Karpas-422 (cell line): ENCODE results near the gene TTLL11. TPM values are rescaled to one million over a fixed set of nuclear protein-coding genes. Genes with fewer than 3 reads are reported as not detected.

Source experiments
- DNase-seq: peaks from one replicate; pipeline ENCODE4 v3.0.0-alpha.2; 2015
- H2AFZ ChIP-seq: fragments of 200-600 bp; sonication (generic); 2 replicates; pipeline ENCODE4 v1.6.1; 2014; ENCODE audit warnings: antibody characterized with exemption, low read length, mixed read lengths
- H3K27ac ChIP-seq: fragments of 200-600 bp; sonication (generic); 2 replicates; pipeline ENCODE4 v1.5.1; 2014; ENCODE audit warnings: mild to moderate bottlenecking, low read length, moderate library complexity
- H3K27me3 ChIP-seq: fragments of 200-600 bp; sonication (generic); 2 replicates; pipeline ENCODE4 v1.6.1; 2014; ENCODE audit warnings: low read length, mixed read lengths
- H3K36me3 ChIP-seq: fragments of 200-600 bp; sonication (generic); 2 replicates; pipeline ENCODE4 v1.6.1; 2014; ENCODE audit warnings: low read length, mixed read lengths; ENCODE audit not compliant: insufficient read depth
- H3K4me1 ChIP-seq: fragments of 200-600 bp; sonication (generic); 2 replicates; pipeline ENCODE4 v1.6.1; 2014; ENCODE audit warnings: mild to moderate bottlenecking, low read length, mixed read lengths
- H3K4me2 ChIP-seq: fragments of 200-600 bp; sonication (generic); 2 replicates; pipeline ENCODE4 v1.6.1; 2014; ENCODE audit warnings: low read length, low read depth, mild to moderate bottlenecking; ENCODE audit not compliant: poor library complexity, severe bottlenecking
- H3K4me3 ChIP-seq: fragments of 200-600 bp; sonication (generic); 2 replicates; pipeline ENCODE4 v1.5.1; 2014; ENCODE audit warnings: mild to moderate bottlenecking, antibody characterized with exemption, low read length, mixed read lengths
- H3K79me2 ChIP-seq: fragments of 200-600 bp; sonication (generic); 2 replicates; pipeline ENCODE4 v1.6.1; 2014; ENCODE audit warnings: mild to moderate bottlenecking, low read length, mixed read lengths
- H3K9ac ChIP-seq: fragments of 200-600 bp; sonication (generic); 2 replicates; pipeline ENCODE4 v1.6.0; 2014; ENCODE audit warnings: low read length
- H3K9me2 ChIP-seq: fragments of 200-600 bp; sonication (generic), shearing (Covaris generic); replicated peaks from 2 replicates; pipeline ENCODE4 v1.6.0; 2014; ENCODE audit warnings: mild to moderate bottlenecking, low read length, moderate library complexity; ENCODE audit not compliant: insufficient read depth
- H3K9me3 ChIP-seq: fragments of 300-700, 200-600 bp; sonication (generic); 2 replicates; pipeline ENCODE4 v1.6.1; 2014; ENCODE audit warnings: low read length, mixed read lengths
- H4K20me1 ChIP-seq: fragments of 200-600 bp; sonication (generic); 2 replicates; pipeline ENCODE4 v1.6.1; 2014; ENCODE audit warnings: mild to moderate bottlenecking, antibody characterized with exemption, low read length, low read depth; ENCODE audit not compliant: insufficient read depth
- total RNA-seq: library from RNA; depleted of rRNA; stranded (reverse); fragments of >200 nt; shearing (Covaris generic); gene quantifications from 2 replicates; pipeline ENCODE4 v1.2.3, GENCODE V29; 2014; ENCODE audit warnings: low replicate concordance

TTLL11 gene
- total RNA-seq, 1 experiment from 2014 or later, result 2.5 TPM

GRCh38 chr9:122032346-122032745 is 60.8 kb downstream of the TTLL11 start:
- Histone ChIP-seq H3K9me3 (no peaks in the 10 kb centered on the region), H3K9ac (no peak overlapping the region), H3K36me3 (no peaks in the 10 kb centered on the region), H3K4me3 (no peak overlapping the region), H4K20me1 (0 out of 2 replicates have a peak, but pooled peaks cover 6% of the 10 kb centered on the region), H3K4me2 (no peak overlapping the region), H2AFZ (no peak overlapping the region), H3K27me3 (no peaks in the 10 kb centered on the region), H3K27ac (no peak overlapping the region), H3K79me2 (no peaks in the 10 kb centered on the region), H3K9me2 (no peaks in the 10 kb centered on the region), H3K4me1 (no peaks in the 10 kb centered on the region)
- no peak for DNase-seq

GRCh38 chr9:122031776-122032175 is 61.3 kb downstream of the TTLL11 start:
- H3K27ac ChIP-seq, result no peak overlapping the region
- H3K4me3 ChIP-seq, result no peak overlapping the region
- no peaks in the 10 kb centered on the region for H3K9me2 ChIP-seq
- no peak overlapping the region for H3K9ac ChIP-seq
- no peaks in the 10 kb centered on the region for H3K79me2 ChIP-seq
- H4K20me1 ChIP-seq, result 0 out of 2 replicates have a peak, but pooled peaks cover 6% of the 10 kb centered on the region
- H3K36me3 ChIP-seq, result no peaks in the 10 kb centered on the region
- no peaks in the 10 kb centered on the region for H3K27me3 ChIP-seq
- no peak for DNase-seq
- H3K4me2 ChIP-seq, result no peak overlapping the region
- no peaks in the 10 kb centered on the region for H3K9me3 ChIP-seq
- H2AFZ ChIP-seq, result no peak overlapping the region
- no peaks in the 10 kb centered on the region for H3K4me1 ChIP-seq

- no peak overlapping the region for H3K4me2 ChIP-seq
- no peaks in the 10 kb centered on the region for H3K9me3 ChIP-seq
- DNase-seq, result no peak
- H3K36me3 ChIP-seq, result no peaks in the 10 kb centered on the region
- H3K9ac ChIP-seq, result no peak overlapping the region
- 0 out of 2 replicates have a peak, but pooled peaks cover 6% of the 10 kb centered on the region for H4K20me1 ChIP-seq
- H3K27me3 ChIP-seq, result no peaks in the 10 kb centered on the region
- no peaks in the 10 kb centered on the region for H3K79me2 ChIP-seq
- H3K27ac ChIP-seq, result no peak overlapping the region
- no peaks in the 10 kb centered on the region for H3K4me1 ChIP-seq
- H2AFZ ChIP-seq, result no peak overlapping the region
- H3K9me2 ChIP-seq, result no peaks in the 10 kb centered on the region
- H3K4me3 ChIP-seq, result no peak overlapping the region
Observed at GRCh38 chr9:122031157-122031556, 62.0 kb downstream of the TTLL11 start.

DNA sequence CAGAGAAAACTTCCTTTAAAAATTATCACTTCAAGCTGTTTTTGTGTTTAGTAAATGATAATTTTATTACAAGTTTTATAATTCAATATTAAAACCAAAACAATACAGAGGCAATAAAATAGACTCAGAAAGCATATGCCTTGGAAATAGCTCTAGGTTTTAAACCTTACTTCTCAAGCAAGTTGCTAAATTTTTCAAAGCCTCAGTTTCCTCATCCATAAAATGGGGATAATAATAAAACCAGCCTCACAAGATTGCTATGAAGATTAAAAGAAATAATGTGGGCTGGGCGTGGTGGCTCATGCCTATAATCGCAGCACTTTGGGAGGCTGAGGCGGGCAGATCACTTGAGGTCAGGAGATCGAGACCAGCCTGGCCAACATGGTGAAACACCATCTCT is 62.8 kb downstream of the TTLL11 start:
- no peak overlapping the region for H3K9ac ChIP-seq
- no peaks in the 10 kb centered on the region for H3K79me2 ChIP-seq
- H3K4me1 ChIP-seq, result no peaks in the 10 kb centered on the region
- no peaks in the 10 kb centered on the region for H3K9me2 ChIP-seq
- no peak overlapping the region for H3K27ac ChIP-seq
- H3K36me3 ChIP-seq, result no peaks in the 10 kb centered on the region
- no peak overlapping the region for H2AFZ ChIP-seq
- no peak for DNase-seq
- no peaks in the 10 kb centered on the region for H3K9me3 ChIP-seq
- no peaks in the 10 kb centered on the region for H3K27me3 ChIP-seq
- 0 out of 2 replicates have a peak, but pooled peaks cover 6% of the 10 kb centered on the region for H4K20me1 ChIP-seq
- H3K4me3 ChIP-seq, result no peak overlapping the region
- no peak overlapping the region for H3K4me2 ChIP-seq

DNA sequence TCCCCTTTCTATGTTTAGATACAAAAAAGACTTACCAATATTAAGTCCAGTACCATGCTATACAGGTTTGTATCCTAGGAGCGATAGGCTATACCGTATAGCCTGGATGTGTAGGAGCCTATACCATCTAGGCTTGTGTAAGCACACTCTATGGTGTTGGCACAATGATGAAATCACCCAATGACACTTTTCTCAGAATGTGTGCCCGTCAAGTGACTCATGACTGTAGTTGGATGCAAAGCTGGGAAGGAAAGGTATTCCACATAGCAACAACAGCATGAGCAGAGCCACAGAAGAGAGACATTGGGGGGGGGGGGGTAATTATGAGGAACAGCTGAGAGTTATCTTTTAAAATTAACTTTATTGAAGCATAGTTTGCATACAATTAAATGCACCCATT is 63.2 kb downstream of the TTLL11 start:
- no peak overlapping the region for H3K4me2 ChIP-seq
- no peaks in the 10 kb centered on the region for H3K27me3 ChIP-seq
- no peaks in the 10 kb centered on the region for H3K9me2 ChIP-seq
- H3K36me3 ChIP-seq, result no peaks in the 10 kb centered on the region
- H3K27ac ChIP-seq, result no peak overlapping the region
- H3K4me1 ChIP-seq, result no peaks in the 10 kb centered on the region
- no peak overlapping the region for H3K9ac ChIP-seq
- H4K20me1 ChIP-seq, result 0 out of 2 replicates have a peak, but pooled peaks cover 6% of the 10 kb centered on the region
- H3K9me3 ChIP-seq, result no peaks in the 10 kb centered on the region
- H3K4me3 ChIP-seq, result no peak overlapping the region
- no peak for DNase-seq
- H2AFZ ChIP-seq, result no peak overlapping the region
- no peaks in the 10 kb centered on the region for H3K79me2 ChIP-seq

- H3K4me1 ChIP-seq, result no peaks in the 10 kb centered on the region
- no peaks in the 10 kb centered on the region for H3K9me3 ChIP-seq
- no peak overlapping the region for H2AFZ ChIP-seq
- H3K4me3 ChIP-seq, result no peak overlapping the region
- no peak overlapping the region for H3K27ac ChIP-seq
- H4K20me1 ChIP-seq, result 0 out of 2 replicates have a peak, but pooled peaks cover 6% of the 10 kb centered on the region
- H3K9ac ChIP-seq, result no peak overlapping the region
- no peaks in the 10 kb centered on the region for H3K79me2 ChIP-seq
- no peak overlapping the region for H3K4me2 ChIP-seq
- no peaks in the 10 kb centered on the region for H3K9me2 ChIP-seq
- no peaks in the 10 kb centered on the region for H3K27me3 ChIP-seq
- no peaks in the 10 kb centered on the region for H3K36me3 ChIP-seq
- no peak for DNase-seq
Observed at GRCh38 chr9:122028089-122028488, 65.0 kb downstream of the TTLL11 start.

DNA sequence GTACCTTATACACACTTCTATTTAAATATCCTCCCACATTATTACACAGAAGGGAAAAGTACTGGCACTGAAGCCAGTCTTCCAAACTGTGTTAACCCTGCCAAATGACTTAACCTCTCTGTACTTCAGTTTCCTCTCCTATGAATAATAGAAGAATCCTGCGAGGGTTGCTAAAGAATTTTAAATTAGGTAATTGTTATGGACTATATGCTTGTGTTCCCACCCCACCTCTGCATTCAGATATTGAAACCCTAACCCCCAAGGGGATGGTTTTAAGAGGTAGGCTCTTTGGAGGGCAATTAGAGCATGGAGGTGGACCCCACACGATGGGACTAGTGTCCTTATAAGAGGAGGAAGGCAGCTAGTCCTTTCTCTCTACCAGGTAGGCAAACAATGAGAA is 72.7 kb downstream of the TTLL11 start:
- Histone ChIP-seq H3K9ac (no peak overlapping the region), H3K79me2 (no peaks in the 10 kb centered on the region), H3K27ac (no peak overlapping the region), H2AFZ (no peak overlapping the region), H3K9me2 (no peaks in the 10 kb centered on the region), H3K4me1 (peaks cover 4% of the 10 kb centered on the region; the same call in 1 of the 2 replicates), H3K36me3 (no peaks in the 10 kb centered on the region), H4K20me1 (peaks cover 3% of the 10 kb centered on the region; the same call in 1 of the 2 replicates), H3K27me3 (no peaks in the 10 kb centered on the region), H3K4me3 (no peak overlapping the region), H3K4me2 (no peak overlapping the region), H3K9me3 (no peaks in the 10 kb centered on the region)
- DNase-seq, result no peak

DNA sequence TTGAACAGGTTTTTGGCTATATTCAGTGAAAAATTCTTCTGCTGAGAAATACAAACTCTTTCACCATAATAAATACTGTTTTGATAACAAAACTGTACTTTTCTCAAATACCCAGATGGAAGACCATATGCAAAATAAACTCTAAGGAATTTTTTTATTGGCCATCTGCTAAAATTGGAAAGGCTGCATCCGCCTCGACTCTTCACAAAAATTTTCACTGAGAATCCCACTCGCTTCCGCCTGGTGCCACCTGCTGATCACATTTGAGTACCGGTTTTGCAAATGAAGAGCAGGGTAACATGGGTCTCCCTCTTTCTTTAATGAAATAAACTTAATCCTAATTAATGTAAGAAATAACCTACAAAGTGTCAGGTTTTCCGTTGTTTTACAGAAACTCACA is 76.4 kb downstream of the TTLL11 start:
- no peak overlapping the region for H2AFZ ChIP-seq
- H3K9me2 ChIP-seq, result no peaks in the 10 kb centered on the region
- no peak overlapping the region for H3K9ac ChIP-seq
- H3K79me2 ChIP-seq, result no peaks in the 10 kb centered on the region
- H3K4me1 ChIP-seq, result peaks cover 4% of the 10 kb centered on the region; the same call in 1 of the 2 replicates
- H3K4me3 ChIP-seq, result no peak overlapping the region
- peaks cover 9% of the 10 kb centered on the region; the same call in 1 of the 2 replicates for H4K20me1 ChIP-seq
- H3K27ac ChIP-seq, result no peak overlapping the region
- H3K27me3 ChIP-seq, result no peaks in the 10 kb centered on the region
- DNase-seq, result peak; percentile 63
- no peak overlapping the region for H3K4me2 ChIP-seq
- no peaks in the 10 kb centered on the region for H3K9me3 ChIP-seq
- H3K36me3 ChIP-seq, result no peaks in the 10 kb centered on the region
